ENCODE measurements around the gene PLEKHA7. TPM values are rescaled to one million over a fixed set of nuclear protein-coding genes. Genes with fewer than 3 reads are reported as not detected.

The PLEKHA7 gene
- total RNA-seq, 4 donors from 2014 or later: 14.7 to 33.5 (median 16.7) TPM

- no peak for TF ChIP-seq CTCF (IDR thresholded peaks at IDR 0.05; ENCODE audit: low read depth)
Observed at GRCh38 chr11:16831316-16832192, 182.7 kb downstream of the PLEKHA7 start.

- no peak for TF ChIP-seq CTCF (IDR thresholded peaks at IDR 0.05; ENCODE audit: low read depth)
Observed at GRCh38 chr11:16827139-16827538, 187.1 kb downstream of the PLEKHA7 start.

GRCh38 chr11:16825968-16826367, 188.2 kb downstream of the PLEKHA7 start:
- TF ChIP-seq CTCF (IDR thresholded peaks at IDR 0.05; ENCODE audit: low read depth): no peak

- TF ChIP-seq CTCF (IDR thresholded peaks at IDR 0.05; ENCODE audit: low read depth): no peak
Observed at GRCh38 chr11:16825101-16825500, 189.1 kb downstream of the PLEKHA7 start.

DNA sequence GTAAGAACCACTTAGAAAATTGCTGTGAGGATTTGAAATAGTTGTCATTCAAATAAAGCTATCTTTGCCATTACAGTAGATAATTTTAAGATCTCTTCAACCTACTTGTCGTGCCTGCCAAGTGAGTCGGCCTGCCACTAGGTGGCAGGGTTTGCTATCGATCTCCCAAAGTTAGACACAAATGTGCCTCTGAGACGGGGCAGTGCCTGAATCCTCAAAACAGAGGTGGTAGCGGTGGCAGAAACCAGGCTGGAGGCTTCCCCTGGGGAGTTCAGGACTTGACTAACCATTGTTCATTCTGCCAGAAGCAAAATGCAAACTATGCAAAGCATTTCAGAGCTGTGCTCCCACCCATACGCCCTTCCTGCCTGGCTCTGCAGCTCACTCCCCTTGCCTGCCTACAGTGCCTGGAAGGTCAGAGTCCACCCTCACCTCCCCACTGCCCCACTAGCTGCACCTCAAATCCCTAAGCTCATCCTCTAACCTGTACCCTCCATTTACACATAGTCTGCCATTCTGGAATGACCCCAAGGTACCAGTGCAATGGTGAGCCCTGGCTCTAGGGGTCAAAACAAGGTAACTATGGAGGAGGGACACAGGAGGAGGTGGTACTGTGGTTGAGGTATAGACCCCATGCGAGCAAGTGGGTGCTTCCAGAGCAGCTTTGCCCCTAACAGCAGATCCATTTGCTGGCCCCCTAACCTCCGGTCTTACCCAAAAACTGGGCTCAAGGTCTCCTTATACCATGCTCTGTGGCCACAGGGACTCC, 193.7 kb downstream of the PLEKHA7 start:
- TF ChIP-seq CTCF (IDR thresholded peaks at IDR 0.05; ENCODE audit: low read depth): no peak

DNA sequence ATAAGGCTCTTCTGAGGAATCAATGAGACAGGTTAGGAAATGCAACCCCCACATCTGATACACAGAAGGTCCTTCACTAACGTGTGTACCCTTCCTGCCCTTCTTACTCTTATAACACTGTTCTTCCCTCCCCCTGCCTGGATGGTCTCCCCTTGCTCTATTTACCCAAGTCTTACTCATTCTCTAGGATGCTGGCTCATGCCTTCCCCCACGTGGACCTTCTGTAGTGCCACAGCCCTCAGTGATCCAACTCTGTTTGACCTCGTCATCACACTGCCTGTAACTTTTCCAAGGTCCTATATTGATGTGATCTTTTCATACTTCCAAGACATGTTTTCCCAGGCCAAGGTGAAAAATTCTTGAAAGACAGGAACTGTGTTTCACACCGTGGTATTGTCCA, 195.9 kb downstream of the PLEKHA7 start:
- TF ChIP-seq CTCF (IDR thresholded peaks at IDR 0.05; ENCODE audit: low read depth): no peak

DNA sequence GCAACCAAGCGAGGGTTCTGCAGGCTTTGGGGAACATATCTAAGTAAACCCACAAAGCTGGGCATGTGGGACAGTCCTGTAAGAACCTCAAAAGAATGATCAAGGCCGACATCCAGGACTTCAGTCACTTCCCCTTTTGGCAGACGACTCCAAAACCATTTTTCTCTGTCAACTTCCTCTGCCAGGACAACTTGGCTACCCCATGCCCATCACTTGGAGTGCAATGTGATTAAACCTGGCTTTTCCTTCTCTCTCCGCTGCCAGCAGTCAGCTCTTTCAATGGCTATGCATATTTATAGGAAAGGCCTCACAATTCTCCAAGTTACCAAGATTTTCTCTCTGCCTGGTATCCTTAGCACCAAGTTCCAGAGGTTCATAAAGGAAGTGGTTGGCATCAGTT, 196.9 kb downstream of the PLEKHA7 start:
- no peak for TF ChIP-seq CTCF (IDR thresholded peaks at IDR 0.05; ENCODE audit: low read depth)

All from subcutaneous adipose tissue (tissue), 4 donors.